ENCODE results near the gene CDCP2.

Gene CDCP2

DNA sequence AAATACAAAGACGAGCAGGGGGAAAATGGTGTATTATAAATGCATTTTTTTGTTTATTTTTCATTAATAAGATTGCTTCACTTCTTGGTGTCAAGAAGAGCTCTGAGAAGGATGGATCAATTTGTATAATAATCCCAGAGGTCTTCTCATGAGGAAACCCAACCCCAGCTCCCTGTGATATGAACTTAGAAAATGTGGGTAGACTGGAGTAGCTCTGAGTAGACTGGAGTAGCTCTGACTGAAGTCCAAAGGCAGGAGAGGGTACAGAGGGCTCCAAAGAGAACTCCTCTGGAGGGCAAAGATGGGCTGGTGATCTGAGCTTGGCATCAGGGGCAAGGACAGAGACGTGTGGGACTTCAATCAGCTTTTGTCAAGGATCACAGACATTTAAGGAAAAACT is 21.4 kb downstream of the CDCP2 start:
- no peaks in the 10 kb centered on the region for H3K36me3 Mint-ChIP-seq
- no peak overlapping the region for H3K4me3 Mint-ChIP-seq
- no peaks in the 10 kb centered on the region for H3K9me3 Mint-ChIP-seq
- no peaks in the 10 kb centered on the region for H3K27me3 Mint-ChIP-seq
- no peak overlapping the region for H3K27ac Mint-ChIP-seq
- no peaks in the 10 kb centered on the region for H3K4me1 Mint-ChIP-seq

DNA sequence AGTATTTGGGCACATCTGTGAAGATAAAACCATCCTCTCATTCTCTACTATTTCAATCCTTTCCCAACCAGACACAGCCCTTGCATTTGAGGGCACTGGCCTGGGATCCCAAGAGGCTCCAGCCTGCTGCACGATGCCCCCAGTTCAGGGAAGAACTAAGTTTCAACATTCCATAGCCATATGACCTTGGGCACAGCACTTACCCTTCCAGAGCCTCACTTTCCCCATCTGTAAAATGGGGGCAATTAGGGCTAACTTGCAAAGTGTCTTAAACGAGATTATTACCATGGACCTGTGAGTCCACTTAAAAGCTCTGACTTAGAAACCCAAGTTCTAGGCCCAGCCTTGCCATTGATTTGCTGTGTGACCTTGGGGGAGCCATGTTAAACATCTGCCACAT is 22.9 kb downstream of the CDCP2 start:
- H3K4me3 Mint-ChIP-seq: no peak overlapping the region
- no peaks in the 10 kb centered on the region for H3K27me3 Mint-ChIP-seq
- H3K27ac Mint-ChIP-seq: no peak overlapping the region
- H3K4me1 Mint-ChIP-seq: no peaks in the 10 kb centered on the region
- no peaks in the 10 kb centered on the region for H3K9me3 Mint-ChIP-seq
- H3K36me3 Mint-ChIP-seq: no peaks in the 10 kb centered on the region

DNA sequence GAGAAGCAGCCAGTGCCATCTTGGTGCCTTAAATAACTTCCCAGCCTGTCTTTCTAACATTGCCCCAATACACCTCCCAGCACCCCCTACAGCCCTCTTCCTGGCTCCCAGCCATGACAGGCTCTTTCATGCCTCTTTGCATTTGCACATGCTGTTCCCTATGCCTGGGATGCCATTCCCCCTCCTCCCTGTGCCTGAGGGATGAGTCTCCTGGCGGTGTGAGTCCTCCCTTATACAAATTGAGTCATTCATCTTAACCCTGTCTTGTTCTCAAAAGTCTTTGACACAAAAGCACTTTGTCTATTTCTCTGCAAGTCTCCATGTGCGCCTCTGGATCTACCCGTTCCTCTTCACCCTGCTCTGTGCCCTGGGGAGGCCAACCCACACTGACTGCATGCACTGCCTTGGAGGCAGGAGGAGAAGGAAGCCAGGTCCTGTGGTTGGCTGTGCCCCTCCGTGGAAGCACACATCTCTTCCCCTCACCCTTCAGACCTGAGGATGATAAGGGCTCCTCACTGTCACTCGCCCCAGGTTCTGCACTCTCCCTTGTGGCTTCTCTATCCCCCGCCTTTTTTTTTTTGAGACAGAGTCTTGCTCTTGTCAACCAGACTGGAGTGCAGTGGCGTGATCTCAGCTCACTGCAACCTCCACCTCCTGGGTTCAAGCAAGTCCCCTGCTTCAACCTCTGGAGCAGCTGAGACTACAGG is 25.1 kb downstream of the CDCP2 start:
- no peak overlapping the region for H3K4me3 Mint-ChIP-seq
- H3K9me3 Mint-ChIP-seq: no peaks in the 10 kb centered on the region
- no peaks in the 10 kb centered on the region for H3K4me1 Mint-ChIP-seq
- H3K27me3 Mint-ChIP-seq: no peaks in the 10 kb centered on the region
- H3K27ac Mint-ChIP-seq: no peak overlapping the region
- H3K36me3 Mint-ChIP-seq: no peaks in the 10 kb centered on the region

DNA sequence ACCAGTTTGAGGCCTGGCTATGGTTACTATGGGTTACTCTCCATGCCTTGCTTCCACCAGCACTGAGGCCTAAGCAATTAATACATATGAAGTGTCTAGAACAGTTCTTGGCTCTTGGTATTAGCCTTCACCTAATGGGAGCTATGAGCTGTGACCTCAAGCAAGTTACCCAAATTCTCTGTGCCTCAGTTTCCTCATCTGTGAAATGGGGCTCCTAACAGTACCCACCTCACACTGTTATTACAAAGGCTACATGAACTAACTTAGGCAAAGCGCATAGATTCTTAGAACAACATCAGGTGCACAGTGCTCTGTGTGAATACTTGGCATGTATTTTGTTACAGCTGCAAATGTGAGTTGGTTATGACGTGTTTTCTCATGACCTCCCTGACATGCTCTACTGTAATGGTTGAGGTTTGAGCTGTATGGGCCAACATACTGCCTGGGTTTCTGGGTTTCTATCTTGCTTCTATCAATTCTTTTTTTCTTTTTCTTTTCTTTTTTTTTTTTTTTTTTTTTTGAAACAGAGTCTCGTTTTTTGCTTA is 26.5 kb downstream of the CDCP2 start:
- H3K27me3 Mint-ChIP-seq: no peaks in the 10 kb centered on the region
- H3K27ac Mint-ChIP-seq: no peak overlapping the region
- H3K4me3 Mint-ChIP-seq: no peak overlapping the region
- peaks cover 4% of the 10 kb centered on the region for H3K4me1 Mint-ChIP-seq
- H3K36me3 Mint-ChIP-seq: no peaks in the 10 kb centered on the region
- H3K9me3 Mint-ChIP-seq: no peaks in the 10 kb centered on the region

DNA sequence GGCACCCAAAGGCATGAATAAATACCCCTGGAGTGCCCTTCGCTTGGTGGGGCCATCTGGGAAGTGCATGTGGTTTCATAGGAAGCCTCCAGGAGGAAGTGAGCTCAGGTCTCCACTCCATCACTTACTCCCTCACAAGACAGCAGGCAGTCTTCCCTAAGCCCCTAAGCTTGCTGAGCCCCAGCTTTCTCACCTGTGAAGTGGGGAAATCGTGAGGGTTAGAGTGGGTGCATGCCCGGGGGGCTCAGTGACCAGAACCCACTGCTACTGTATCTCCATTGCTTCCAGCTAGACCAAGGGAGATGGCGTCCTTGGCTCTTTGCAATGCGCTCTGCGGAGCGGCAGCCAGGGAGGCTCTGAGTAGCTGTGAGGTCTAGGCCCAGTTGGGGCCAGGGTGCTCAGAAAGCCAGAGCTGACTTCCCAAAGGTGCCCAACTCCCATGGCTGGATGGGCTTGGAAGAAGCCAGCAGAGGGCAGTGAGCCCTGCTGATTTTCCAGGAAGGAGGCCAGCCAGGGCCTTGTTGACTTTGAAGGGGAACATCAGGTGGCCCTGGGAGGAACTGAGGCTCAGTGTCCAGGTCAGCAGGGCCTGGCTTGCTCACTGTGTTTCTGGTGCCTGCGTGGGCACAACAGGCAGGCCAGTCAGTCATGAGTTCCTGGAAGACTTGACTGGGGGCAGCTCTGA is 27.3 kb downstream of the CDCP2 start:
- no peak overlapping the region for H3K27ac Mint-ChIP-seq
- peaks cover 5% of the 10 kb centered on the region for H3K4me1 Mint-ChIP-seq
- no peaks in the 10 kb centered on the region for H3K27me3 Mint-ChIP-seq
- H3K36me3 Mint-ChIP-seq: no peaks in the 10 kb centered on the region
- H3K4me3 Mint-ChIP-seq: no peak overlapping the region
- H3K9me3 Mint-ChIP-seq: no peaks in the 10 kb centered on the region

GRCh38 chr1:54124906-54125305 is 27.9 kb downstream of the CDCP2 start:
- H3K27me3 Mint-ChIP-seq: no peaks in the 10 kb centered on the region
- no peaks in the 10 kb centered on the region for H3K9me3 Mint-ChIP-seq
- peaks cover 5% of the 10 kb centered on the region for H3K4me1 Mint-ChIP-seq
- H3K36me3 Mint-ChIP-seq: no peaks in the 10 kb centered on the region
- H3K4me3 Mint-ChIP-seq: no peak overlapping the region
- H3K27ac Mint-ChIP-seq: no peak overlapping the region

DNA sequence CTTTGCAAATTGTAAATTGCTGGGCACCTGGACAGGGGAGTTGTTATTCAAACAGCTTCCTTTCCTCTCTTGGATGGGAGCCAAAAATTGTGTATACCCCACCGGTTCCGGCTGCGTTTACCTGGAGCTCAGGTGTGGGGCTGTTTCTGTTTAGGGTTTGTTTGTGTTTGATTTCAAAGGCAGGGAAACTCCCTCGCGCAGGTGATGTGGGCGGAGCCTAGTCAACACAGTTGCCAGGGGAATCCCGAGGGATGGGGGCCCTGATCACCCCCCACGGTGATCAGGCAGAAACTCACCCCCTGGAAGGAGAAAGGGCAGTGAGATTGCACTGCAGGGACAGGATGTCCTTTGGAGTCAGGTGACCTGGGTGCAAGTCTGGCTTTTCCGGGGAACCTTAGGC is 28.3 kb downstream of the CDCP2 start:
- H3K9me3 Mint-ChIP-seq: no peaks in the 10 kb centered on the region
- no peaks in the 10 kb centered on the region for H3K36me3 Mint-ChIP-seq
- H3K27ac Mint-ChIP-seq: no peak overlapping the region
- H3K4me1 Mint-ChIP-seq: peaks cover 5% of the 10 kb centered on the region
- no peak overlapping the region for H3K4me3 Mint-ChIP-seq
- no peaks in the 10 kb centered on the region for H3K27me3 Mint-ChIP-seq

GRCh38 chr1:54122992-54123391 is 29.8 kb downstream of the CDCP2 start:
- no peak overlapping the region for H3K4me3 Mint-ChIP-seq
- H3K4me1 Mint-ChIP-seq: peaks cover 5% of the 10 kb centered on the region
- no peak overlapping the region for H3K27ac Mint-ChIP-seq
- no peaks in the 10 kb centered on the region for H3K9me3 Mint-ChIP-seq
- no peaks in the 10 kb centered on the region for H3K36me3 Mint-ChIP-seq
- no peaks in the 10 kb centered on the region for H3K27me3 Mint-ChIP-seq

DNA sequence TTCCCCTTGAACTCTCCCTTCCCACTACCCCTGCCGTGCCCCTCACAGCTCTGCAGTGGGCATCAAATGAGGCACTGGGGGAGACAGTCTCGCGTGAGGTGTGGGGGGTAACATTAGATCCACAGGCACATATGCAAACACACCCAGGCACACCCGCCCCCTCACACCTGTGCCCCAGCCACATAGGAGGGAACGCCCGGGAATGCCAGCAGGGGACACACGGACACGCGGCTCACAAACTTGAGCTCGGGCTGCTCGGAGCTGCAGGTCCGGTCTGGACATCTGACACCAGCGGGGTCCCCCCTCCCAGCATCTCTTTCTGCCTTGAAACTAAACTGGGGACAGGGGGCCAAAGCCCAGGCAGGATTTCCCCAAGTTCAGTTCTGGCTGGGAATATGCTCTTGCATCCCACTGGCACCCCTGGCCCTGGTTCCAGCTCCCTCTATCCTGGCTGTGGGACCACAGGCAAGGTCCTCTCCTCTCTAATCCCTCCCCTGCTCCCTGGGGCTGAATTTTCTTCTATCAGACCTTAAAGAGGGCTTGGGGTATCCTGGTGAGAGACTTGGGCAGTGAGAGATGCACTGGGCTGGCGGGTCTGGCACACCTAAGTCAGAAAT is 30.6 kb downstream of the CDCP2 start:
- Mint-ChIP-seq H3K36me3 (no peaks in the 10 kb centered on the region), H3K9me3 (no peaks in the 10 kb centered on the region), H3K27me3 (no peaks in the 10 kb centered on the region), H3K4me1 (peaks cover 5% of the 10 kb centered on the region), H3K4me3 (peak overlapping the region; percentile 23), H3K27ac (peak overlapping the region; percentile 8)

GRCh38 chr1:54121482-54122134 is 31.2 kb downstream of the CDCP2 start:
- H3K4me3 Mint-ChIP-seq: peak overlapping the region; percentile 73
- H3K36me3 Mint-ChIP-seq: no peaks in the 10 kb centered on the region
- peaks cover 5% of the 10 kb centered on the region for H3K4me1 Mint-ChIP-seq
- peak overlapping the region; percentile 59 for H3K27ac Mint-ChIP-seq
- no peaks in the 10 kb centered on the region for H3K9me3 Mint-ChIP-seq
- no peaks in the 10 kb centered on the region for H3K27me3 Mint-ChIP-seq

DNA sequence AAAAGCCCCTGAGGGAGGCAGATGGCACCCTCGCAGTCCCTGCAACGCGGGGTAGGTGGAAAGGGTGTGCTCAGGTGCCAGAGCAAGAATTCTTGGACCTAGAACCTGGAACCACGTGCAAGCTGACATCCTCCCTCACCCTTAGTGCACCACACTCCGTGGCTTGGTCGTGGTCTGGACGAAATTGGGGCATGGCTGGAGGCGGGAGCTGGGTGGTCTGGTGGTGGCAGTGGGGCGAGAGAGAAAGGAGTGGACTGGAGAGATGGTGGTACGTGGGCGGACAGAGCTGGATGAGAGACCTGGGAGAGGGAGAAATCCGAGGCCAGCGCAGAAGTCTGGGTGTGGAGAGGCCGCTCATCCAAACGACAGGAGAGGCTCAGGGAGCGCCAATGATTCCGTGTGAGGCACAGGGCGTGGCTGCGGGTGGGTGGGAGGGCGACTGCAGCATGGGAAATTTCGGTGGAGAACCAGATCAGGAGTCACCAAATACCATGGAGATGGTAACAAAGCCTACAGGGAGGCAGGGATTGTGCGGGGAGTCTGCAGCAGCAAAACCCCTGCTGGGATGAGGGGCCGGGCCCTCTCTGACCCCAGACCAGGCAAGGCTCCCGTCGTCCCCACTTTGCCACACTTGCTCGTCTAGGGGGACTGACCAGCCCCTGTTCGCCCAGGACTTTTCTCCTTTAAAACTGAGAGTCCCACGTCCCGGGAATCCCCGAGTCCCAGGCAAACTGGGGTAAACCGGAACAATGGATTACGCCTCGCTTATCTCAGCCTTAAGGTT is 31.9 kb downstream of the CDCP2 start:
- Mint-ChIP-seq H3K4me3 (no peak overlapping the region), H3K27ac (peak overlapping the region; percentile 59), H3K27me3 (no peaks in the 10 kb centered on the region), H3K9me3 (no peaks in the 10 kb centered on the region), H3K4me1 (peaks cover 5% of the 10 kb centered on the region), H3K36me3 (no peaks in the 10 kb centered on the region)

- no peaks in the 10 kb centered on the region for H3K27me3 Mint-ChIP-seq
- H3K4me1 Mint-ChIP-seq: peaks cover 5% of the 10 kb centered on the region
- H3K9me3 Mint-ChIP-seq: no peaks in the 10 kb centered on the region
- no peaks in the 10 kb centered on the region for H3K36me3 Mint-ChIP-seq
- no peak overlapping the region for H3K4me3 Mint-ChIP-seq
- H3K27ac Mint-ChIP-seq: no peak overlapping the region
These were observed 32.6 kb downstream of the CDCP2 start for GRCh38 chr1:54120018-54120697.

GRCh38 chr1:54118704-54119103 is 34.1 kb downstream of the CDCP2 start:
- H3K36me3 Mint-ChIP-seq: no peaks in the 10 kb centered on the region
- H3K27me3 Mint-ChIP-seq: no peaks in the 10 kb centered on the region
- H3K4me1 Mint-ChIP-seq: peaks cover 5% of the 10 kb centered on the region
- no peak overlapping the region for H3K27ac Mint-ChIP-seq
- H3K9me3 Mint-ChIP-seq: no peaks in the 10 kb centered on the region
- no peak overlapping the region for H3K4me3 Mint-ChIP-seq

GRCh38 chr1:54117815-54118563 is 34.8 kb downstream of the CDCP2 start:
- H3K36me3 Mint-ChIP-seq: no peaks in the 10 kb centered on the region
- H3K4me3 Mint-ChIP-seq: no peak overlapping the region
- H3K27ac Mint-ChIP-seq: no peak overlapping the region
- no peaks in the 10 kb centered on the region for H3K27me3 Mint-ChIP-seq
- H3K9me3 Mint-ChIP-seq: no peaks in the 10 kb centered on the region
- H3K4me1 Mint-ChIP-seq: peaks cover 5% of the 10 kb centered on the region
